Astrocyte (in vitro differentiated cells and primary cell): ENCODE results near the gene CACNA1D. TPM values are rescaled to one million over a fixed set of nuclear protein-coding genes. Genes with fewer than 3 reads are reported as not detected.
A peak's percentile ranks its signal among the peaks of the same experiment; 100 is the strongest.

ENCODE experiments used
- DNase-seq: peaks from one replicate; pipeline ENCODE4 v3.0.0-alpha.2; 2010; ENCODE audit warnings: low read depth
- FAIRE-seq: peaks from 2 replicates; lab custom pipeline; 2011; peaks lifted over from hg19 to GRCh38; lab: Jason Lieb, UNC
- H2AFZ ChIP-seq: 2 replicates; pipeline ENCODE4 v1.6.0; 2012; ENCODE audit warnings: low read depth, low read length, inconsistent platforms
- H3K27ac ChIP-seq: 2 replicates; pipeline ENCODE4 v1.5.1; 2011; ENCODE audit warnings: low read depth, low read length, inconsistent platforms
- H3K27me3 ChIP-seq: 2 replicates; pipeline ENCODE4 v1.6.0; 2011; ENCODE audit warnings: low read length, inconsistent platforms; ENCODE audit not compliant: insufficient read depth
- H3K36me3 ChIP-seq: 2 replicates; pipeline ENCODE4 v1.5.1; 2011; ENCODE audit warnings: low read length, inconsistent platforms; ENCODE audit not compliant: insufficient read depth
- H3K4me1 ChIP-seq: 2 replicates; pipeline ENCODE4 v1.5.1; 2011; ENCODE audit warnings: low read length, inconsistent platforms; ENCODE audit not compliant: insufficient read depth
- H3K4me2 ChIP-seq: 2 replicates; pipeline ENCODE4 v1.6.0; 2012; ENCODE audit warnings: low read length, inconsistent platforms
- H3K4me3 ChIP-seq: 2 replicates; pipeline ENCODE4 v1.5.1; 2011; ENCODE audit warnings: low read depth, mild to moderate bottlenecking, low read length, inconsistent platforms; ENCODE audit not compliant: insufficient read depth
- H3K79me2 ChIP-seq: 2 replicates; pipeline ENCODE4 v1.6.0; 2012; ENCODE audit warnings: mild to moderate bottlenecking, low read length, inconsistent platforms; ENCODE audit not compliant: insufficient read depth
- H3K9ac ChIP-seq: 2 replicates; pipeline ENCODE4 v1.6.0; 2012; ENCODE audit warnings: mild to moderate bottlenecking, low read length, inconsistent platforms
- H3K9me3 ChIP-seq: 2 replicates; pipeline ENCODE4 v1.5.1; 2012; ENCODE audit warnings: low read depth, mild to moderate bottlenecking, low read length, inconsistent platforms; ENCODE audit not compliant: insufficient read depth
- H4K20me1 ChIP-seq: 2 replicates; pipeline ENCODE4 v1.6.0; 2012; ENCODE audit warnings: low read length, inconsistent platforms; ENCODE audit not compliant: insufficient read depth
- H3K27ac Mint-ChIP-seq: one replicate; pipeline ENCODE4 v1.8.0; 2021; ENCODE audit warnings: mild to moderate bottlenecking, mixed read lengths; ENCODE audit not compliant: unreplicated experiment
- H3K27me3 Mint-ChIP-seq: one replicate; pipeline ENCODE4 v1.8.0; 2021; ENCODE audit warnings: low read depth, mixed read lengths; ENCODE audit not compliant: unreplicated experiment
- H3K36me3 Mint-ChIP-seq: one replicate; pipeline ENCODE4 v1.8.0; 2021; ENCODE audit warnings: low read depth, mixed read lengths; ENCODE audit not compliant: unreplicated experiment
- H3K4me1 Mint-ChIP-seq: one replicate; pipeline ENCODE4 v1.8.0; 2021; ENCODE audit warnings: low read depth, mixed read lengths; ENCODE audit not compliant: unreplicated experiment
- H3K4me3 Mint-ChIP-seq: one replicate; pipeline ENCODE4 v1.8.0; 2021; ENCODE audit warnings: mild to moderate bottlenecking, moderate library complexity, mixed read lengths; ENCODE audit not compliant: unreplicated experiment
- H3K9me3 Mint-ChIP-seq: one replicate; pipeline ENCODE4 v1.8.0; 2021; ENCODE audit warnings: mild to moderate bottlenecking, mixed read lengths; ENCODE audit not compliant: unreplicated experiment
- CTCF ChIP-seq: IDR thresholded peaks from 2 replicates; pipeline ENCODE4 v1.5.1; 2011; ENCODE audit warnings: low read depth, mild to moderate bottlenecking, inconsistent platforms, low read length, moderate library complexity; ENCODE audit not compliant: insufficient read depth
- EZH2 ChIP-seq: IDR thresholded peaks from 2 replicates; pipeline ENCODE4 v1.6.1; 2012; ENCODE audit warnings: mild to moderate bottlenecking, low read length, inconsistent platforms; ENCODE audit not compliant: insufficient read depth
- total RNA-seq: library from RNA; stranded (reverse); gene quantifications from 2 replicates; pipeline ENCODE4 v1.2.1, GENCODE V29; 2021

CACNA1D gene
- total RNA-seq, 1 donor from 2014 or later, result 0.41 TPM

DNA sequence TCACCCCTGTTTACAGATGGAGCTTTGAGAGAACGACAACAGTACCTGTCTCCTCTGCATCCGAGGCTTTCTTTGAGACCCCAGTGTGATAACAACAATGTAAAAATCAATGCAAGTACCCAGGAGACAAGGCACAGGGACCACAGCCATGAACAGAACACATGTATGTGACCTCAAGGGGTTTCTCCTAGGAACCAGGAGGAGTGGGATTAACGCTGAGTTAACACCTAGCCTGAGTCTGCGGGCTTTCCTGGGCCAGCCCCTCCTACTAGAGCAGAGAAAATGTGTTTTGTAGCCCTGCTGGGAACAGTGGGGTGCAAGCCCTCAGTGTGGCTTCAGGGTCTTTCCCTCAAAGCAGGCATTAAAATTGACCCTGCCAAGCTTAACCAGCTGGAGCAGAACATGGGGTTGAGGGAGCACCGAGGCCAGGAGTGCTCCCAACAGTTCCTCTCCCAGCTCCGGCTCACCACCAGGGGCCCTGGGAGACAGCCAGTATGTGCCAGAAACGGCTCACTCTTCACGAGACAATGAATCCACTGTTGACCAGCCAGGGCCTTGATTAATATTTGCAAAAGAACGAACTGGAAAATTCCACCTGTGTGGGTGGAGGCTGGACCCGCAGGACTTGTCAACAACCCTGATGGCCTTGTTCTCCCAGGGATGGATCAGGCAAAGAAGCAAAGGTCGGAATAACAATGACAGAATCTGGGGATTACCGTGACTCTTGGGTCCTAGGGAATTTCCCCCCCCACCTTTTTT is 348.2 kb downstream of the CACNA1D start:
- Mint-ChIP-seq H3K4me1 (peaks cover 2% of the 10 kb centered on the region), H3K27ac (no peak overlapping the region), H3K27me3 (peaks cover 23% of the 10 kb centered on the region), H3K36me3 (no peaks in the 10 kb centered on the region), H3K4me3 (no peak overlapping the region), H3K9me3 (peaks cover 2% of the 10 kb centered on the region)
- no peaks in the 10 kb centered on the region for H4K20me1 ChIP-seq
- H3K4me2 ChIP-seq, result no peak overlapping the region
- peak; percentile 31 for DNase-seq
- no peaks in the 10 kb centered on the region for H3K9me3 ChIP-seq
- no peak overlapping the region for H3K4me3 ChIP-seq
- TF ChIP-seq CTCF (peak; percentile 8), EZH2 (no peak)
- H3K27ac ChIP-seq, result no peak overlapping the region
- H3K9ac ChIP-seq, result no peak overlapping the region
- no peak for FAIRE-seq
- H3K36me3 ChIP-seq, result no peaks in the 10 kb centered on the region
- H2AFZ ChIP-seq, result no peak overlapping the region
- H3K4me1 ChIP-seq, result peaks cover 8% of the 10 kb centered on the region
- no peaks in the 10 kb centered on the region for H3K79me2 ChIP-seq
- H3K27me3 ChIP-seq, result peaks cover 13% of the 10 kb centered on the region

DNA sequence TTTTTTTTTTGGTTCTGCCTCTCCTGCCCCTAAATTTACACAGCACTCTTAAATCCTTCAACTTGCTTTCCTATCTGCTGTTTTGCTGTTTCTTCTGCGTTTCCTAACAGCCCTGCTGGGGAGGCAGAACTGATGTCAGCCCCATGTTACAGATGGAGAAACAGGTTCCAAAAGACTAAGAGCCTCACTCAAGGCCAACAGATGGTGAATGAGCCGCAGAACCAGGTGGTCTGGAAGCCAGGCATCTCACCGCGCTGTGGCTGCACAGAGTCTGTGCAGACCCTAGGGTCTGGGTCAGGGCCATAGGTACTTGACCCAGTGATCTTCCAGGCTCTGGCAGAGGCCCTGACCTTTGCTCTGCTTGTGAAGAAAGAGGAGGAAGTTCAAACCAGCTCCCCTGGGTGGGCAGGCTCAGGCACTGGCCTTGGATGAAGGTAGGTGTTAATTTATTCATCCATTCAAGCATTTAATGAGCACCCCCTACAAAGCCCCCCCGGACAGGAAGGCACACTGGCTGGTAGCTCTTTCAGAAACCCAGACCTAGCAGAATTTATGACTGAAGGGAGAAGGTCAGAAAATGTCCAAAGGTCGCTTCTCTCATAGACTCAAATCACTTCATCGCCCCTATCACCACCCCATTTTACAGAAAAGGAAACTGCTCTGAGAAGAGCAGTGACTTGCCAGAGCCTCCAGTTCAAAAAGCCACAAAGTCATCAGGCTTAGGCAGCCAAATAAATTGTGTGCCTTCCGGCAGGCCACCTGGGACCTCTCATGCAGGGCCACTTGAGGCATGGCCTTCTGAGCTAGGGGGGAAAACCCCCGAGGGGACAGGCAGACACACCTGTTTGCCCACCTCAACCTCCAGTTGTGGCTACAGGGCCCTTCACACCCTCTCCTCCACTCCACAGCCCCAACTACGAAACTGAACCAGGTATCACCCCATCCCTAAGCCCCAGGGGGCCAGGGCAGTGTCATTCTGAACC is 349.1 kb downstream of the CACNA1D start:
- Mint-ChIP-seq H3K27ac (no peak overlapping the region), H3K4me3 (no peak overlapping the region)

More for the DNA sequence above, 349.1 kb downstream of the CACNA1D start:
- DNase-seq (no peak), FAIRE-seq (no peak)
- peaks cover 2% of the 10 kb centered on the region for H3K4me1 Mint-ChIP-seq
- Histone ChIP-seq H3K27ac (no peak overlapping the region), H3K36me3 (no peaks in the 10 kb centered on the region), H3K4me1 (peaks cover 8% of the 10 kb centered on the region), H3K9me3 (no peaks in the 10 kb centered on the region), H2AFZ (no peak overlapping the region), H4K20me1 (no peaks in the 10 kb centered on the region), H3K79me2 (no peaks in the 10 kb centered on the region), H3K9ac (no peak overlapping the region), H3K4me3 (no peak overlapping the region), H3K4me2 (no peak overlapping the region), H3K27me3 (peaks cover 22% of the 10 kb centered on the region)
- peaks cover 29% of the 10 kb centered on the region for H3K27me3 Mint-ChIP-seq
- no peak for TF ChIP-seq EZH2
- TF ChIP-seq CTCF, result no peak
- H3K36me3 Mint-ChIP-seq, result no peaks in the 10 kb centered on the region
- H3K9me3 Mint-ChIP-seq, result peaks cover 2% of the 10 kb centered on the region
